ENCODE data around the gene STARD10.

DNA sequence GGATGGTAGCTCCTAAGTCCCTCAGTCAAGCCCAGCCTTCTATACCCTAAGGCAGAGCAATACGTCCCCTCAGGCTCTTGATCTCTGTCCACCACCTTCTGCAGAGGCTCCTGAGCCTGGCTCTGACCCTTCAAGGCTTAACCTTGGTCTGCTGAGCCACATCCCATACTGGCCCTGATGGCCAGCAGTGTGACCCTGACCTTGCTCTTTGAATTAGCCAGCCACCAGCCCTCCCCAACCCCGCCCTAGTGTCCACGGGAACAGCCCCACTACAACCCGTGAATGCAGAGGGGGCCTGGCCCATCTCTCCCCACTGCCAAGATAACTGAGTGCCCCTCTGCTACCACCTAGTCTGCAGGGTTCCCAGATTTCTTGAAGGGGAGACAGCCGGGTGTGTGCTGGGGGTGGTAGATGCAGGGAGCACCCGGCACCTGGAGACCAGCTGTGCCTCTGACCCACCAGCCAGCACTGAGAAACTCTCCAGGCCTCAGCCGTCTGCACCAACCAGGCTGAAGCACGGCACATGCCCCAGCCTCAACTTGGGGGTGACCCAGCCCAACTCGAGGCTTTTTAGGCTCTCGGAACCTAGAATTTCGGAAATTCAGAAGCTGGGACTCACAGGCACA, 47.8 kb downstream of the STARD10 start:
- no peak for TF ChIP-seq SP1 (IDR thresholded peaks at IDR 0.05; ENCODE audit: low read depth, low read length)
- no peak for TF ChIP-seq CEBPB (IDR thresholded peaks at IDR 0.05; ENCODE audit: low read depth, low read length)

All from H1 (cell line).